PC-3 (cell line): ENCODE results near the gene ZNF732.

ENCODE experiments used
- EZH2 ChIP-seq: fragments of 300-600 bp; sonication (generic); IDR thresholded peaks from one replicate; pipeline ENCODE4 v1.6.1; 2017; ENCODE audit warnings: antibody characterized with exemption, mild to moderate bottlenecking, low read length; ENCODE audit not compliant: unreplicated experiment
- EZH2phosphoT487 ChIP-seq: fragments of 300-600 bp; sonication (generic); IDR thresholded peaks from 2 replicates; pipeline ENCODE4 v1.6.1; 2018; ENCODE audit warnings: mild to moderate bottlenecking, antibody characterized with exemption, low read length, borderline replicate concordance
- TF ChIP-seq, protein P1 (sequence below): fragments of 300-600 bp; sonication (generic); conservative IDR thresholded peaks from 2 replicates; pipeline ENCODE4 v1.5.1; 2017; ENCODE audit warnings: antibody characterized with exemption, low read depth, mild to moderate bottlenecking, low read length

DNA sequence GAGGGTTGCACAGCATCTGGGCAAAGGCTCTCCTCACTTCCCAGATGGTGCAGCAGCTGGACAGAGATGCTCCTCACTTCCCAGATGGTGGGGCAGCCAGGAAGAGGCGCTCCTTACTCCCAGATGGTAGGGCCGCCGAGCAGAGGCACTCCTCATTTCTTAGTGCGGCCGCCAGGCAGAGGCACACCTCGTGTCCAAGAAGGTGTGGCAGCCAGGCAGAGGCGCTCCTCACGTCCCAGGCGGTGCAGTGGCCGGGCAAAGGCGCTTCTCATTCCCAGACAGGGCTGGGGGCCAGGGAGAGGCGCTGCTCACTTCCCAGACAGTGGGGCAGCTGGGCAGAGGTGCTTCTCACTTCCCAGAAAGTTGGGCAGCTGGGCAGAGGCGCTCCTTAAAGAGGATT lies 48.8 kb downstream of the ZNF732 start:
- TF ChIP-seq, protein P1, sequence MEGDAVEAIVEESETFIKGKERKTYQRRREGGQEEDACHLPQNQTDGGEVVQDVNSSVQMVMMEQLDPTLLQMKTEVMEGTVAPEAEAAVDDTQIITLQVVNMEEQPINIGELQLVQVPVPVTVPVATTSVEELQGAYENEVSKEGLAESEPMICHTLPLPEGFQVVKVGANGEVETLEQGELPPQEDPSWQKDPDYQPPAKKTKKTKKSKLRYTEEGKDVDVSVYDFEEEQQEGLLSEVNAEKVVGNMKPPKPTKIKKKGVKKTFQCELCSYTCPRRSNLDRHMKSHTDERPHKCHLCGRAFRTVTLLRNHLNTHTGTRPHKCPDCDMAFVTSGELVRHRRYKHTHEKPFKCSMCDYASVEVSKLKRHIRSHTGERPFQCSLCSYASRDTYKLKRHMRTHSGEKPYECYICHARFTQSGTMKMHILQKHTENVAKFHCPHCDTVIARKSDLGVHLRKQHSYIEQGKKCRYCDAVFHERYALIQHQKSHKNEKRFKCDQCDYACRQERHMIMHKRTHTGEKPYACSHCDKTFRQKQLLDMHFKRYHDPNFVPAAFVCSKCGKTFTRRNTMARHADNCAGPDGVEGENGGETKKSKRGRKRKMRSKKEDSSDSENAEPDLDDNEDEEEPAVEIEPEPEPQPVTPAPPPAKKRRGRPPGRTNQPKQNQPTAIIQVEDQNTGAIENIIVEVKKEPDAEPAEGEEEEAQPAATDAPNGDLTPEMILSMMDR: no peak
- TF ChIP-seq EZH2 (no peak), EZH2phosphoT487 (no peak)
